A673 (cell line): Measurements from ENCODE around the gene RFC1.

Experiments
- EZH2 ChIP-seq: fragments of 200-600 bp; sonication (generic); IDR thresholded peaks from 2 replicates; pipeline ENCODE4 v1.6.1; 2017; ENCODE audit warnings: borderline replicate concordance, low read depth, mild to moderate bottlenecking, mixed read lengths, antibody characterized with exemption, low read length; ENCODE audit not compliant: poor library complexity, severe bottlenecking
- TF ChIP-seq, protein P1 (sequence below): fragments of 300-800, 200-600 bp; sonication (generic); conservative IDR thresholded peaks from 2 replicates; pipeline ENCODE4 v1.5.1; 2017; ENCODE audit warnings: low read depth, mild to moderate bottlenecking, antibody characterized with exemption, low read length, moderate library complexity, mixed read lengths

DNA sequence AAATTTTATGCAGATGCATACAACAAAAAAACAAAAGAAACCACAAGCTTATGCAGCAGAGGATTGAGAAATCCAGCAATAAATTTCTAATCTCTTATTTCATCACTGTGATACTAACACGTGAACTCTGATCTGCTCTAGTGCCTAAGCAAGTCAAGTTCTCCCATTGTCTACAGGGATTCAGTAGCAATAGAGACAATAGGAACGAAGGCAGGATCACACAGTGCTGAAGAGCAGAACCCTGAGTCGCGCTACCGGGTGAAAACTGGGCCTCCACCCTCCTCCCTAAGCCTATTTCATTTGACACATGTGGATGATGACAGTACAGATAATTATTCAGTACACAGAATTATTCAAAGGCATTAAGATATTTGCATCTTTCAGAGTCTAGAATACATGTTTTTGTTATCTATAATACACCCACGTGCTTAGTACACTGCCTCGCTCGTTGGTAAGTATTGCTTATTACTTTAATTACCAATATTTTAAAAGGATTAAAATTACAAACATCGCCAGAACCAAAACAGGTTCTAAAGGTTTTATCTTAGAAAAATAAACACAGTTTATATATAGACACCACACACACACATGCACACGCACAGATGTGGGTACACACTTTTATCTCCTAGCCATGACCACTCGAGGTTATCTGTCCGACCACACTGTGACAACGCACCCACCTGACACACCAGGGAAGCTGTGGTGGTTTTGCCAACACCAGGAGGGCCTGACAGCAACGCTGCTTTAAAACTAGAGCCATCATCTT, 60.1 kb downstream of the RFC1 start:
- TF ChIP-seq, protein P1, sequence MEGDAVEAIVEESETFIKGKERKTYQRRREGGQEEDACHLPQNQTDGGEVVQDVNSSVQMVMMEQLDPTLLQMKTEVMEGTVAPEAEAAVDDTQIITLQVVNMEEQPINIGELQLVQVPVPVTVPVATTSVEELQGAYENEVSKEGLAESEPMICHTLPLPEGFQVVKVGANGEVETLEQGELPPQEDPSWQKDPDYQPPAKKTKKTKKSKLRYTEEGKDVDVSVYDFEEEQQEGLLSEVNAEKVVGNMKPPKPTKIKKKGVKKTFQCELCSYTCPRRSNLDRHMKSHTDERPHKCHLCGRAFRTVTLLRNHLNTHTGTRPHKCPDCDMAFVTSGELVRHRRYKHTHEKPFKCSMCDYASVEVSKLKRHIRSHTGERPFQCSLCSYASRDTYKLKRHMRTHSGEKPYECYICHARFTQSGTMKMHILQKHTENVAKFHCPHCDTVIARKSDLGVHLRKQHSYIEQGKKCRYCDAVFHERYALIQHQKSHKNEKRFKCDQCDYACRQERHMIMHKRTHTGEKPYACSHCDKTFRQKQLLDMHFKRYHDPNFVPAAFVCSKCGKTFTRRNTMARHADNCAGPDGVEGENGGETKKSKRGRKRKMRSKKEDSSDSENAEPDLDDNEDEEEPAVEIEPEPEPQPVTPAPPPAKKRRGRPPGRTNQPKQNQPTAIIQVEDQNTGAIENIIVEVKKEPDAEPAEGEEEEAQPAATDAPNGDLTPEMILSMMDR, result no peak
- TF ChIP-seq EZH2, result no peak
